H1 (cell line): ENCODE results near the gene FREM2. TPM values are rescaled to one million over a fixed set of nuclear protein-coding genes. Genes with fewer than 3 reads are reported as not detected.

ENCODE experiments used
- CTCF ChIA-PET: fragments of 300-600 bp; sonication (Branson Sonifier 250); formaldehyde crosslinking; loops from one replicate; lab custom pipeline; 2021; ENCODE audit not compliant: partially characterized antibody; lab: Charles Lee
- POLR2A ChIA-PET: fragments of 300-600 bp; sonication (Branson Sonifier 250); formaldehyde crosslinking; loops from one replicate; lab custom pipeline; 2021; ENCODE audit warnings: inconsistent platforms; ENCODE audit not compliant: partially characterized antibody; lab: Charles Lee
- DNase-seq, 2 experiments: peaks; one replicate each; pipeline versions ENCODE4 v3.0.0 to v3.0.0-alpha.2; 2010 to 2022; ENCODE audit warnings: low spot score in 2 of 2, low read depth in 1 of 2, mixed read lengths in 1 of 2
- FAIRE-seq: peaks from 2 replicates; lab custom pipeline; 2011; peaks lifted over from hg19 to GRCh38; lab: Jason Lieb, UNC
- H2AFZ ChIP-seq: 2 replicates; pipeline ENCODE4 v1.8.1; 2012; ENCODE audit warnings: low read length, inconsistent platforms
- H2AK5ac ChIP-seq: 2 replicates; pipeline ENCODE4 v1.6.1; 2013; ENCODE audit warnings: low read depth, low read length
- H2BK120ac ChIP-seq: replicated peaks from 2 replicates; pipeline ENCODE3; 2013; ENCODE audit warnings: low read depth, low read length, inconsistent platforms
- H2BK12ac ChIP-seq: 2 replicates; pipeline ENCODE4 v1.6.1; 2013; ENCODE audit warnings: low read depth, low read length
- H2BK15ac ChIP-seq: 2 replicates; pipeline ENCODE4 v1.6.1; 2013; ENCODE audit warnings: low read length
- H2BK20ac ChIP-seq: 2 replicates; pipeline ENCODE4 v1.6.1; 2013; ENCODE audit warnings: low read length
- H2BK5ac ChIP-seq: 2 replicates; pipeline ENCODE4 v1.6.1; 2013; ENCODE audit warnings: low read depth, low read length
- H3K14ac ChIP-seq: 2 replicates; pipeline ENCODE4 v1.6.1; 2013; ENCODE audit warnings: inconsistent platforms; ENCODE audit not compliant: insufficient read length
- H3K18ac ChIP-seq: 2 replicates; pipeline ENCODE4 v1.6.1; 2013; ENCODE audit warnings: low read length; ENCODE audit errors: extremely low read depth
- H3K23ac ChIP-seq: 2 replicates; pipeline ENCODE4 v1.6.1; 2013; ENCODE audit warnings: inconsistent platforms; ENCODE audit not compliant: insufficient read length
- H3K23me2 ChIP-seq: 2 replicates; pipeline ENCODE4 v1.6.1; 2013; ENCODE audit warnings: low read depth, low read length
- H3K27ac ChIP-seq: 2 replicates; pipeline ENCODE4 v1.6.1; 2011; ENCODE audit warnings: low read depth, low read length, inconsistent platforms
- H3K27me3 ChIP-seq, 4 experiments: replicated peaks in 1 of 4; 1 replicate in 1 of 4; 2 replicates in 3 of 4; pipeline versions ENCODE4 v1.6.1 to v1.8.1; 2011 to 2013; ENCODE audit warnings: low read length in 3 of 4, mild to moderate bottlenecking in 3 of 4, inconsistent platforms in 2 of 4, mixed read lengths in 2 of 4, moderate library complexity in 1 of 4; ENCODE audit not compliant: control insufficient read depth in 3 of 4, insufficient read depth in 3 of 4; ENCODE audit errors: extremely low read depth in 1 of 4
- H3K36me3 ChIP-seq, 4 experiments: 2 replicates each; pipeline versions ENCODE4 v1.6.1 to v1.8.1; 2011 to 2013; ENCODE audit warnings: mild to moderate bottlenecking in 4 of 4, low read length in 3 of 4, moderate library complexity in 2 of 4, control low read depth in 1 of 4, inconsistent platforms in 1 of 4; ENCODE audit not compliant: insufficient read depth in 4 of 4, control insufficient read depth in 2 of 4
- H3K4ac ChIP-seq: replicated peaks from 2 replicates; pipeline ENCODE3; 2013; ENCODE audit warnings: low read length, low read depth, mixed read lengths, inconsistent platforms; ENCODE audit not compliant: insufficient read length
- H3K4me1 ChIP-seq, 4 experiments: replicated peaks in 1 of 4; 1 replicate in 1 of 4; 2 replicates in 3 of 4; pipeline versions ENCODE4 v1.6.1 to v1.8.1; 2011 to 2013; ENCODE audit warnings: low read length in 3 of 4, inconsistent platforms in 2 of 4, mixed read lengths in 1 of 4; ENCODE audit not compliant: insufficient read depth in 4 of 4, control insufficient read depth in 3 of 4
- H3K4me2 ChIP-seq, 2 experiments: 2 replicates each; pipeline versions ENCODE4 v1.6.1 to v1.8.1; 2011 to 2013; ENCODE audit warnings: low read depth in 2 of 2, low read length in 2 of 2, control low read depth in 1 of 2, inconsistent platforms in 1 of 2, mild to moderate bottlenecking in 1 of 2; ENCODE audit not compliant: insufficient read depth in 1 of 2
- H3K4me3 ChIP-seq, 4 experiments: fragments of 200-600, 300-600 bp in 1 of 4; sonication (generic), shearing (Covaris generic), sonication (Bioruptor Twin) in 1 of 4; 2 replicates each; pipeline versions ENCODE4 v1.5.1 to v1.8.1; 2011 to 2016; ENCODE audit warnings: low read length in 4 of 4, low read depth in 3 of 4, control low read depth in 2 of 4, inconsistent platforms in 2 of 4, mild to moderate bottlenecking in 2 of 4, mixed read lengths in 1 of 4, moderate library complexity in 1 of 4; ENCODE audit not compliant: insufficient read depth in 2 of 4; ENCODE audit errors: extremely low read depth in 1 of 4
- H3K56ac ChIP-seq: replicated peaks from 2 replicates; pipeline ENCODE3; 2013; ENCODE audit warnings: low read depth, mild to moderate bottlenecking, mixed read lengths, low read length, inconsistent platforms; ENCODE audit not compliant: insufficient read length
- H3K79me1 ChIP-seq: 2 replicates; pipeline ENCODE4 v1.6.1; 2013; ENCODE audit warnings: low read depth, low read length, control low read depth
- H3K79me2 ChIP-seq, 2 experiments: 2 replicates each; pipeline versions ENCODE4 v1.6.1 to v1.8.1; 2012 to 2013; ENCODE audit warnings: low read length in 2 of 2, mild to moderate bottlenecking in 2 of 2, inconsistent platforms in 1 of 2; ENCODE audit not compliant: insufficient read depth in 2 of 2, control insufficient read depth in 1 of 2
- H3K9ac ChIP-seq, 4 experiments: replicated peaks in 1 of 4; 1 replicate in 1 of 4; 2 replicates in 3 of 4; pipeline versions ENCODE4 v1.6.1 to v1.8.1; 2011 to 2013; ENCODE audit warnings: low read depth in 3 of 4, low read length in 3 of 4, control low read depth in 2 of 4, mild to moderate bottlenecking in 2 of 4, moderate library complexity in 2 of 4, inconsistent platforms in 1 of 4; ENCODE audit errors: extremely low read depth in 1 of 4
- H3K9me3 ChIP-seq, 2 experiments: 2 replicates each; pipeline versions ENCODE4 v1.6.1 to v1.8.1; 2012 to 2013; ENCODE audit warnings: mild to moderate bottlenecking in 2 of 2, moderate library complexity in 2 of 2, control low read depth in 1 of 2, inconsistent platforms in 1 of 2, low read depth in 1 of 2, low read length in 1 of 2, mixed read lengths in 1 of 2; ENCODE audit not compliant: insufficient read depth in 2 of 2
- H4K20me1 ChIP-seq, 2 experiments: replicated peaks in 1 of 2; 2 replicates each; pipeline versions ENCODE3 to v1.8.1; 2011 to 2013; ENCODE audit warnings: inconsistent platforms in 2 of 2, low read length in 2 of 2, mild to moderate bottlenecking in 1 of 2; ENCODE audit not compliant: insufficient read depth in 2 of 2, control insufficient read depth in 1 of 2
- H4K5ac ChIP-seq: 2 replicates; pipeline ENCODE4 v1.6.1; 2013; ENCODE audit warnings: low read length, low read depth, mixed read lengths, inconsistent platforms; ENCODE audit not compliant: insufficient read length
- H4K8ac ChIP-seq: 2 replicates; pipeline ENCODE4 v1.8.0; 2013; ENCODE audit warnings: mild to moderate bottlenecking, moderate library complexity, low read length, inconsistent platforms; ENCODE audit not compliant: insufficient read depth; ENCODE audit errors: extremely low read depth
- H4K91ac ChIP-seq: replicated peaks from 2 replicates; pipeline ENCODE3; 2013; ENCODE audit warnings: low read length, mixed read lengths, inconsistent platforms; ENCODE audit not compliant: insufficient read length
- BACH1 ChIP-seq: IDR thresholded peaks from 2 replicates; pipeline ENCODE4 v1.6.1; 2012; ENCODE audit warnings: low read length, improper control_type of control experiment
- BRCA1 ChIP-seq: IDR thresholded peaks from 2 replicates; pipeline ENCODE4 v1.6.1; 2012; ENCODE audit warnings: low read depth, low read length, improper control_type of control experiment
- SRF ChIP-seq: IDR thresholded peaks from 2 replicates; pipeline ENCODE4 v1.6.1; 2011; ENCODE audit warnings: mild to moderate bottlenecking, low read depth, low read length, moderate library complexity
- TCF12 ChIP-seq: IDR thresholded peaks from 2 replicates; pipeline ENCODE4 v1.6.1; 2011; ENCODE audit warnings: low read depth, mild to moderate bottlenecking, low read length
- WGBS, 2 experiments: shearing (Covaris generic) in 1 of 2; methylation state at CpG; one replicate each; pipeline versions ENCODE4 v1.1.6 to v1.1.7; 2013 to 2015; ENCODE audit warnings: low lambda C conversion rate in 2 of 2, mixed read lengths in 2 of 2, inconsistent platforms in 1 of 2, low coverage in 1 of 2, missing lambda C conversion rate in 1 of 2; ENCODE audit not compliant: insufficient replicate concordance in 2 of 2, insufficient coverage in 1 of 2, insufficient read length in 1 of 2; ENCODE audit errors: extremely low coverage in 1 of 2, missing lambda C conversion rate in 1 of 2; 5-methylcytosine and 5-hydroxymethylcytosine counted together
- polyA plus RNA-seq, 7 experiments: library from polyadenylated mRNA; depleted of rRNA in 3 of 7; stranded (reverse) in 5 of 7; unstranded in 2 of 7; fragments of >200 nt in 5 of 7; fragments of 200-250 nt in 2 of 7; gene quantifications; 1 replicate in 5 of 7; 2 replicates in 1 of 7; 4 replicates in 1 of 7; pipeline versions ENCODE4 v1.2.1 to v1.2.3, GENCODE V29; 2011 to 2013; ENCODE audit warnings: missing spikeins in 2 of 7, mixed read lengths in 2 of 7
- total RNA-seq: library from RNA; stranded (reverse); fragmentation: NEBNext Ultra II Directional; extraction: Animal tissue kit (Norgen Biotek cat#: 25700); gene quantifications from 2 replicates; pipeline ENCODE4 v1.2.1, GENCODE V29; 2021

The FREM2 gene
- total and polyA plus RNA-seq, 2 of the 8 experiments (the other 6 are each of a cell fraction or from before 2014, with no cell fraction given): 11.6 to 22.8 TPM

DNA sequence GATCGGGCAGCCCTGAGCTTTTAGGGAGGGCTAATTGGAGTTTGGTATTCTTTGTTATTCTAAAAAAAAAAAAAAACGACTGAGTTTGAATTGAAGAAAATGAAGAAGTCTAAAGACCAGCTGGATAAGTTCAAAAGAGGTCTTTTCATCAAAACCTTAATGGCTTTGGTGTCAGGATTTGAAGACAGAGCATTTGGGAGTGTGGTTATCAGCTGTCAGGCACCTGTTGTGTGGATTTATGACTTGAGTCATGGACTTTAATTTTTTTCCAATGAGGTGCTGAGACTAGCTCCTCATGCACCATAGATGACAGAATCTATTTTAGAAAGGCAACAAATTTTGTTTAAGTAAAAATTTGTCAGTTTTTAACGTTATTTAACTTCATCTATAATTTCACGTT lies 72.5 kb downstream of the FREM2 start:
- no peak overlapping the region for H4K8ac ChIP-seq
- H2AFZ ChIP-seq: no peak overlapping the region
- TF ChIP-seq BACH1 (no peak), SRF (no peak), BRCA1 (no peak), TCF12 (no peak)
- ChIA-PET CTCF (interaction anchor here (0.6 to 7.5 kb wide), 5 partner anchors 73 to 550 kb away, joined by 3 to 61 read pairs (median 5); partner anchors contain the start of gene FREM2), POLR2A (interaction anchor here (1.4 kb wide), 1 partner anchor 134 kb away, joined by 3 read pairs; no protein-coding TSS in a partner anchor)
- no peaks in the 10 kb centered on the region for H3K79me1 ChIP-seq
- no peak for DNase-seq
- H2AK5ac ChIP-seq: no peak overlapping the region
- H3K4me3 ChIP-seq: no peak overlapping the region
- H2BK5ac ChIP-seq: no peak overlapping the region
- H3K27me3 ChIP-seq: no peaks in the 10 kb centered on the region
- no peaks in the 10 kb centered on the region for H3K79me2 ChIP-seq
- WGBS, 2 experiments: 70% methylated on average over 4 of the region's 4 CpGs; no CpG with 5 or more reads in 1 of the 2 experiments
- H4K5ac ChIP-seq: no peak overlapping the region
- no peak for FAIRE-seq
- no peaks in the 10 kb centered on the region for H3K36me3 ChIP-seq
- H3K27ac ChIP-seq: no peak overlapping the region
- peaks cover 0 to 6% (median 2%) of the 10 kb centered on the region in 4 experiments; a peak in 3 of 7 replicates for H3K4me1 ChIP-seq
- no peak overlapping the region for H3K23ac ChIP-seq
- H3K4me2 ChIP-seq: no peak overlapping the region
- no peak overlapping the region for H2BK15ac ChIP-seq
- H3K4ac ChIP-seq: no peak overlapping the region
- no peaks in the 10 kb centered on the region for H3K9me3 ChIP-seq
- no peak overlapping the region for H2BK120ac ChIP-seq
- no peak overlapping the region for H3K56ac ChIP-seq
- no peak overlapping the region for H4K91ac ChIP-seq
- no peaks in the 10 kb centered on the region for H4K20me1 ChIP-seq
- H3K23me2 ChIP-seq: no peaks in the 10 kb centered on the region
- H2BK20ac ChIP-seq: no peak overlapping the region
- H3K9ac ChIP-seq: no peak overlapping the region
- H3K14ac ChIP-seq: no peak overlapping the region
- no peak overlapping the region for H3K18ac ChIP-seq
- H2BK12ac ChIP-seq: no peak overlapping the region
